Smooth muscle cell (in vitro differentiated cells): ENCODE data around the gene SLC46A2. TPM values are rescaled to one million over a fixed set of nuclear protein-coding genes. Genes with fewer than 3 reads are reported as not detected.

Source experiments
- DNase-seq: peaks from one replicate; lab custom pipeline; 2025; ENCODE audit not compliant: unreplicated experiment; lab: John Stamatoyannopoulos, UW
- H2AFZ ChIP-seq: fragments of 200-600 bp; sonication (generic); 2 replicates; pipeline ENCODE4 v1.6.0; 2016; ENCODE audit warnings: antibody characterized with exemption, low read depth, mild to moderate bottlenecking
- H3F3A ChIP-seq: fragments of 200-600 bp; sonication (generic); 2 replicates; pipeline ENCODE4 v1.6.0; 2017; ENCODE audit warnings: antibody characterized with exemption, low read depth
- H3K27ac ChIP-seq: fragments of 200-600 bp; sonication (generic); 2 replicates; pipeline ENCODE4 v1.5.1; 2016; ENCODE audit warnings: low read depth, mild to moderate bottlenecking
- H3K27me3 ChIP-seq: fragments of 200-600 bp; sonication (generic); 2 replicates; pipeline ENCODE4 v1.6.1; 2016; ENCODE audit warnings: low read depth, mild to moderate bottlenecking
- H3K36me3 ChIP-seq: fragments of 200-600 bp; sonication (generic); 2 replicates; pipeline ENCODE4 v1.5.1; 2016; ENCODE audit warnings: low read depth
- H3K4me1 ChIP-seq: fragments of 200-600 bp; sonication (generic); 2 replicates; pipeline ENCODE4 v1.5.1; 2016; ENCODE audit warnings: low read depth
- H3K4me2 ChIP-seq: fragments of 200-600 bp; sonication (generic); 2 replicates; pipeline ENCODE4 v1.6.0; 2016; ENCODE audit warnings: mild to moderate bottlenecking
- H3K4me3 ChIP-seq: fragments of 200-600 bp; sonication (generic); 2 replicates; pipeline ENCODE4 v1.5.1; 2016; ENCODE audit warnings: mild to moderate bottlenecking
- H3K79me2 ChIP-seq: fragments of 200-600 bp; sonication (generic); 2 replicates; pipeline ENCODE4 v1.6.0; 2016; ENCODE audit warnings: low read depth, mild to moderate bottlenecking
- H3K9ac ChIP-seq: fragments of 200-600 bp; sonication (generic); 2 replicates; pipeline ENCODE4 v1.6.0; 2016; ENCODE audit warnings: low read depth
- H3K9me3 ChIP-seq: fragments of 200-600 bp; sonication (generic); replicated peaks from 2 replicates; pipeline ENCODE4 v1.5.1; 2016; ENCODE audit warnings: low read depth
- H4K20me1 ChIP-seq: fragments of 200-600 bp; sonication (generic); 2 replicates; pipeline ENCODE4 v1.6.0; 2016; ENCODE audit warnings: low read depth
- WGBS: methylation state at CpG from one replicate; pipeline ENCODE4 v1.1.7; 2016; ENCODE audit warnings: low lambda C conversion rate; 5-methylcytosine and 5-hydroxymethylcytosine counted together
- polyA plus RNA-seq: library from polyadenylated mRNA; unstranded; fragments of >200 nt; fragmentation: Nextera tagmentation; extraction: Ambion mirVana; gene quantifications from 2 replicates; pipeline ENCODE4 v1.2.1, GENCODE V29; 2016
- total RNA-seq: library from RNA; depleted of rRNA; stranded (reverse); fragments of >200 nt; gene quantifications from 2 replicates; pipeline ENCODE4 v1.2.3, GENCODE V29; 2014
- TF ChIP-seq, protein P1 (sequence below): fragments of 200-600 bp; sonication (generic); IDR thresholded peaks from 2 replicates; pipeline ENCODE4 v1.5.1; 2017; ENCODE audit warnings: borderline replicate concordance, mild to moderate bottlenecking, antibody characterized with exemption; ENCODE audit not compliant: insufficient read depth, poor library complexity, severe bottlenecking

Gene SLC46A2
- total and polyA plus RNA-seq, 2 experiments from 2014 or later = not detected

DNA sequence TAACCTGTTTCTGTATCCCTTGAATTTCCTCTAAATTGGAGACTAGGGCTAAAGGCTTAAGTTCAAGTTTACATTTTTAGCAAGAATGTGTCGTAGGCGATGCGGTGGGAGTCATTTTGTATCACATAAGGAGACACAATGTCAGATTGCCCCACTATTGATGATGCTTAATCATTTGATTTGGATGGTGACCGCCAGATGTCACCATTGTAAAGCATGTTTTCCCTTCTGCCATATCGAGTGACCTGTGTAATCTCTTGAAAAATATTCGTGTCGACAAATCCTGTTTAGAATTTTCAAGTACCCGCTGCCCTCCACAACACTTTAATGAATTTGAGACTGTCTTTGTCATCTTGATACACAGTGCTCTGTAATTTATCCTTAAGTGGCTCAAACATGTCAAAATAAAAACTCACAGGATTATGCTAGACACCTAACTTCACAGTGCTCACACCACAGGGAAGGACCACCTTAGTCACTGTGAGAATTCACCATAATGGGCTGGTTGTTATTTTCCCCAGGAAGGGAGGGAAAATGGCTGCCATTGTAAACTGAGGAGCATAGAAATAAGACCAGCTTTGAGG, 34.5 kb upstream of the SLC46A2 start:
- no peaks in the 10 kb centered on the region for H3K36me3 ChIP-seq
- no peaks in the 10 kb centered on the region for H3F3A ChIP-seq
- no peak overlapping the region for H3K4me3 ChIP-seq
- H3K4me2 ChIP-seq = no peak overlapping the region
- H3K27ac ChIP-seq = no peak overlapping the region
- no peaks in the 10 kb centered on the region for H3K4me1 ChIP-seq
- no peak for DNase-seq
- no peaks in the 10 kb centered on the region for H3K79me2 ChIP-seq
- H3K27me3 ChIP-seq = peaks cover under 1% of the 10 kb centered on the region
- no peaks in the 10 kb centered on the region for H3K9me3 ChIP-seq
- H3K9ac ChIP-seq = no peak overlapping the region
- H2AFZ ChIP-seq = peak overlapping the region; percentile 9
- no peaks in the 10 kb centered on the region for H4K20me1 ChIP-seq
- TF ChIP-seq, protein P1, sequence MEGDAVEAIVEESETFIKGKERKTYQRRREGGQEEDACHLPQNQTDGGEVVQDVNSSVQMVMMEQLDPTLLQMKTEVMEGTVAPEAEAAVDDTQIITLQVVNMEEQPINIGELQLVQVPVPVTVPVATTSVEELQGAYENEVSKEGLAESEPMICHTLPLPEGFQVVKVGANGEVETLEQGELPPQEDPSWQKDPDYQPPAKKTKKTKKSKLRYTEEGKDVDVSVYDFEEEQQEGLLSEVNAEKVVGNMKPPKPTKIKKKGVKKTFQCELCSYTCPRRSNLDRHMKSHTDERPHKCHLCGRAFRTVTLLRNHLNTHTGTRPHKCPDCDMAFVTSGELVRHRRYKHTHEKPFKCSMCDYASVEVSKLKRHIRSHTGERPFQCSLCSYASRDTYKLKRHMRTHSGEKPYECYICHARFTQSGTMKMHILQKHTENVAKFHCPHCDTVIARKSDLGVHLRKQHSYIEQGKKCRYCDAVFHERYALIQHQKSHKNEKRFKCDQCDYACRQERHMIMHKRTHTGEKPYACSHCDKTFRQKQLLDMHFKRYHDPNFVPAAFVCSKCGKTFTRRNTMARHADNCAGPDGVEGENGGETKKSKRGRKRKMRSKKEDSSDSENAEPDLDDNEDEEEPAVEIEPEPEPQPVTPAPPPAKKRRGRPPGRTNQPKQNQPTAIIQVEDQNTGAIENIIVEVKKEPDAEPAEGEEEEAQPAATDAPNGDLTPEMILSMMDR = peak; percentile 28
- WGBS = 41% methylated on average over 8 of the region's 8 CpGs

- Histone ChIP-seq H3K9me3 (no peaks in the 10 kb centered on the region), H4K20me1 (no peaks in the 10 kb centered on the region), H3K4me1 (no peaks in the 10 kb centered on the region), H3K36me3 (no peaks in the 10 kb centered on the region), H3K4me2 (no peak overlapping the region), H3K27me3 (peaks cover 11% of the 10 kb centered on the region), H3K4me3 (no peak overlapping the region), H3F3A (no peaks in the 10 kb centered on the region), H3K79me2 (no peaks in the 10 kb centered on the region), H3K9ac (no peak overlapping the region), H2AFZ (no peak overlapping the region), H3K27ac (no peak overlapping the region)
- TF ChIP-seq, protein P1 = peak; percentile 46
- DNase-seq = no peak
- WGBS = 22% methylated on average over 3 of the region's 3 CpGs
Observed at GRCh38 chr9:112921549-112921948, 30.9 kb upstream of the SLC46A2 start.

DNA sequence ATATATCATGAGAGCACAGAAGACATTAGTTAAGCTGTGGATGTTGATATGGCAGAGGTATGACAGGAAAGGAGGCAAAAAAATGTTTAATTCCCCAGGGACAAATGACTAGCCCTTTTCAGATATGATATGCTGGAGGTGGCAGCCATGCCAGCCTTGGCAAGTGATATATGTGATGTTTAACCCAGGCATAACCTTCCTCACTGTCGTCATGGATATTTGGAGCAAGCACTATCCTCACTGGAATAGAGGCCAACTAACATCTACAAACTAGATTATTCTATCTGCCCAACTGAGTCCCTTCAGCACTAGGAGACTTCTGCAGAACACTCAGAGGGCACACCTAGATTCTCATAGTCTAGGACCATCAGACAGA, 27.3 kb upstream of the SLC46A2 start:
- no peaks in the 10 kb centered on the region for H3K36me3 ChIP-seq
- H3K4me3 ChIP-seq = no peak overlapping the region
- no peak overlapping the region for H2AFZ ChIP-seq
- no peak overlapping the region for H3K4me2 ChIP-seq
- H3K4me1 ChIP-seq = no peaks in the 10 kb centered on the region
- H3K9me3 ChIP-seq = no peaks in the 10 kb centered on the region
- no peaks in the 10 kb centered on the region for H4K20me1 ChIP-seq
- WGBS = 65% methylated on average over 1 of the region's 1 CpG
- H3K27ac ChIP-seq = no peak overlapping the region
- no peak overlapping the region for H3K9ac ChIP-seq
- TF ChIP-seq, protein P1 = no peak
- no peak for DNase-seq
- no peaks in the 10 kb centered on the region for H3F3A ChIP-seq
- peaks cover 13% of the 10 kb centered on the region for H3K27me3 ChIP-seq
- H3K79me2 ChIP-seq = no peaks in the 10 kb centered on the region
